Stimulated activated CD4-positive, alpha-beta T cell treated with anti-CD3 and anti-CD28 coated beads, Interleukin-15, amount 100 ng/mL, for 48 hours (primary cell): Measurements from ENCODE around the gene C2orf81.

Experiments
- DNase-seq, 2 donors: peaks; one replicate each; pipeline ENCODE4 v3.0.0-alpha.2; 2020; ENCODE audit warnings: low read depth in 2 of 2

C2orf81 gene

GRCh38 chr2:74390606-74391005 is 30.8 kb downstream of the C2orf81 start:
- DNase-seq, result no peak

DNA sequence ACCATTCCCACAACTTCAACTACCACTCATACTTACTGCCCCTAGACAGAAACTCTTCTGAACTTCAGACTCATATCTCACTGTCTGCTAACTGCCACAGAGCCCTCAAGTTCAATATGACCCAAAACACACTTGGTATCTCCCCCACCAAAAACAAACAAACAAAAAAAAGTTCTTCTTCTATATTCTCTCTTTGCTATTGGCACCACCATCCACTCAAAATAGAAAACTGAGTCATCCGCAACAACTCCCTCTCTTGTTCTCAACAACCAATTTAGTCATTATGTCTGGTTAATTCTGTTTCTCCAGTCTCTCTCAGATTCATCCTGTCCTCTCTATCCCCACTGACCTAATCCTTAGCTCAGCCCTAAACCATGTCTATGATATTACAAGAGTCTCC is 34.1 kb downstream of the C2orf81 start:
- DNase-seq, result no peak

- DNase-seq, result no peak
Observed at GRCh38 chr2:74385396-74385795, 36.0 kb downstream of the C2orf81 start.

DNA sequence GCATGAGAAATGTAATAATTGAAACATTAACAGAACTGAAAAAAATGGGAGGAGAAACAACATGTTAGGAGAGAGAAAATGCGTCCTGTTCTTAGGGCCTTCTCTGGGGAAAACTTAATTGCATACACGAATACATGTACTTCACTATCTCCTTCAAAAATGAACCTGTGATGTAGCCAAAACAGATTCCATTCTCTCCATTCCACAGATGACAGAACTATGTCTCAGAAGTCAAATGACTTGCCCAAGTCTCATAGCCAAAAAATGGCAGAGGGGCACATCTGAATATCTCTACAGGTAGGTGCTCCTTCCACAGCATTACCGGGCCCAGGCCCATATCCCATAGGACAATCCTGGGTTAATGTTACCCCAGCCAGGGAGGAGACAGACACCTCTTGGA is 37.4 kb downstream of the C2orf81 start:
- no peak for DNase-seq

- no peak for DNase-seq
Observed at GRCh38 chr2:74383254-74383653, 38.2 kb downstream of the C2orf81 start.

DNA sequence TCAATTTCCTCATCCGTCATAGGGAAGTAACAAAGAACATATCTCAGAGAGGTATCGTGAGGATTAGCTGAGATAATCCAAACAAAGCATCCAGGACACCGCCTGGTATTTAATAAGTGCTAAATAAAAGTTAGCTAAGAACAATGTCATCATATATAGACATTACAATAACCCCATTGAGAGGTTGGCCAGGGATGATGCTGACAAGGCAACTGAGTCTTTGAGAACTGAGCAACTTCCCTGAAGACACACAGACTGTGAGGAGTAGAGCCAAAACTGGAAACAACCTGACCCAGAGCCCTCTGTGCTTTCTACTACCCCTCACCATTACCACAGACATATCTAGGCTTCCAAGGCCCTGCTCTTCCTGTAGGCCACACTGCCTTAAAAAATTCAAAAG is 39.7 kb downstream of the C2orf81 start:
- no peak for DNase-seq

- no peak for DNase-seq
Observed at GRCh38 chr2:74379851-74380789, 41.3 kb downstream of the C2orf81 start, which contains the start of gene DCTN1. TSS of gene DCTN1 (minus strand) at chr2:74380311. CDS start at chr2:74380037, 274 bp downstream.

DNA sequence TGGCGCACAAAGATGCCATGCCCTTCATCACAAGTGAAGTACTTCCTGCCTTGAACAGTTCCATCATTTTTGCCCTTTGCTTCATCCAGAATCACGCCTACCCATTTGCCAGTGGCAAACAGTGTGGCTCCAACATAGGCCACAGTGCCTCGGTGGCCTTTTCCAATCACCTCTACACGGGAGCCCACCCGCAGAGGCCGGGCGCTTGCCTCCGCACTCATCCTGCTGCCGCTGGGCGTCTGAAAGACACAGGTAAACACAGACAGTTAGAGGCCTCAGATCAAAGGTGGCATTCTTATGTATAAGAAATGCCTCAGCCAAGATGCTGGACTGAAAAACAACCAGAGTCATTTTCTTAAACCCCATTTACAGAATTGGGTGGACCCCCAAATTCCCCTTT is 43.4 kb downstream of the C2orf81 start:
- DNase-seq, result no peak

DNA sequence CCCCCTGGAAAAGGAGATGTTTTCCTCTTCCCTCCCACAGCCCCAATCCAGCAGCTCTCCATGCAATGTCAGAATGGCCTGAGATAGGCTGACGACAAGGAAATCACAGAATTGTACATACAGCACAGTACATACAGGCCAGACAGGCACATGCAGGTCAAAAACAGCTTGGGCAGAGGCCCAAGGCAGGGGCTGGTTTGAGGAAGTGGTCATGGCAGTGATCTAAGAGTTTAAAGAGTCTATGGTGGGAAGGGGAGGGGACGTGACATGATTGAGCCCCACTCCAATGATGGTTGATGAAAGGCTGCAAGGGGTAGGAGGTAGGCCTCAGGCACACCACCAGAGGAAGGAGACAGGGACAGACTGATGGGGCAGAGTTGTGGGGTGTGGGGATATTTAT is 45.6 kb downstream of the C2orf81 start:
- no peak for DNase-seq

- no peak for DNase-seq
Observed at GRCh38 chr2:74374509-74375205, 46.8 kb downstream of the C2orf81 start.

- no peak for DNase-seq
Observed at GRCh38 chr2:74373985-74374384, 47.4 kb downstream of the C2orf81 start.

GRCh38 chr2:74373221-74373676 is 48.2 kb downstream of the C2orf81 start:
- no peak for DNase-seq

- no peak for DNase-seq
Observed at GRCh38 chr2:74372674-74373073, 48.7 kb downstream of the C2orf81 start.

GRCh38 chr2:74371421-74371820 is 50.0 kb downstream of the C2orf81 start:
- DNase-seq, result no peak

- DNase-seq, result no peak
Observed at GRCh38 chr2:74369976-74370375, 51.4 kb downstream of the C2orf81 start.

DNA sequence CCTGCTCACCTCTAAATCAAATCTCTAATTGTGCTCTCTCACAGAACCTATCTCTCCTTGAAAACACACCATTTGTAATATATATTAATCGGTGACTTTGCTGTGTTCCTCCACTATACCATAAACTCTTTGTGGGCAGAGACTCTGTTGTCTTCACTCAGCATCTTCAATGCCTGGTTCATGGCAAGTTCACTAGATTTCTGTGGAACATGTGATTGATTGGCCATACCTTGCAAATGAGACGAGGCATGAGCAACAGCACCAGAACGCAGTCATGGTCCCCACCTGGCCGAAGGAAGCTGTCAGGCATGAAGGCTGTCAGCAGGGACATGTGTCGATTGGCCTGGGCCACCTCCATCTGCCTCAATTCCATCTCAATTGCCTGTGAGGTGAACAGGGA is 52.9 kb downstream of the C2orf81 start:
- DNase-seq, result no peak

GRCh38 chr2:74367789-74368188 is 53.6 kb downstream of the C2orf81 start:
- DNase-seq, result no peak

DNA sequence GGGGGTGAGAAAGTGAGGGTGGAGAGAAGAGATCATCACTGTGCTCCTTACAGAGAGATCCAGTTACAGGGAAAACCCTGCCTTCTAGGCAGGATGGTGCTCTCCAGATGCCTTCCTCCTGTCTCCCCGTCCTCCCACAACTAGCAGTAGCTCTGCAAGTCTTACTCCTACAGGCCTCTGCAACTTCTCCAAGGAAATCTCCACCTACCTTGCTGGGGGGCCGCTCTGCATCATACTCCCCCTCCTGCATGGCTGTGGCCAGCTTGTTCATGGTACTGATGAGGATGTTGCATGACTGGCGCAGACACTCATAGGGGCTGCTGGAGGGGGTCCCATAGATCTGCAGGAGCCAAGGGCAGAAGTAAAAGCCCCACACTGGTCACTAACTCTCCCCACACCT is 55.4 kb downstream of the C2orf81 start:
- no peak for DNase-seq

DNA sequence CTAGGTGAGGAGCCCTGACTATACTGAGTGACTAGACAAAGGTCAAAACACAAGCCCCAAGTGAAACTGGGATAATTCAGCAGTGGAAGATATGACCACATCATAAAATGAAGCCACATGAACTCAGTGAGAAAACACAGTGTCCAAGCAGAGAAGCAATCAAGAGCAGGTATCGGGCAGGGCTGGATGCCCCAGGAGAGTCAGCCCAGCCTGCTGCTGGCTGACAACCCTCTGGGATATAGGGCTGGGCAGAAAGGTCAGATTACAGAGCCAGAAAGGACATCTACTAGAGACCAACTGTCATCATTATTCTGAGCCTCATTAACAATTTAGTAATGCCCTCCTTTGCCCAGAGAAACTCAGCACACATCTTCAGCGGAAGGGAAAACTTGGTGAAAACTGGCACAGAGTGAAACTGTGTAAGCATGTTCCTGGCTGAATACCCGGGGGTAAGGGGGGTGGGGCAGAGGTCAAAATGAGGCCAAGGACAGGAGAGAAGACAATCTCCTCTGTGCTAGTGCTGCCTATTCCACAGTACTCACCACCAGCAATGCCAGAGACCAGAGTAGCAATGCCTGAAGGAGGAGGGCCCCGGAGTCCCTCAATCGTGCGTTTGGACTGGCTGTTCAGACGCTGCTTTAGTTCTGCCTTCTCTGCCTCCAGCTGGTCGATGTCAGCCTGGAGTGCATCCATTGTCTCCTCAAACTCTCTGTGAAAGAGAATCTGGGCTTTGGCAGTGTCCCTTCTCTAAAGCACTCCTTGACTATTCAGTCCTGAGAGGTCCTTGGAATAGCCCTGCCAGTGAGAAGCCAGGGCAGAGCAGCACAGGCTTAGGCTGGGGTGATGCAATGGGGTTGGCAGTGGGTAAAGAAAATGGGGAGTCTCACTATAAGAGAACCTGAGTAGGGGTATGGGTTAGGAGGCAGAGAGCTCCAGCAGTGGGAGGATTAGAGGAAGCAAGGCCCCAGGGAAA is 56.6 kb downstream of the C2orf81 start:
- no peak for DNase-seq
